Neural progenitor cell (in vitro differentiated cells): ENCODE results near the gene WDR81.
"Not testable (repeated sequence)": the region's sequence is repeated elsewhere in the genome, so short reads cannot be mapped to it uniquely, and the experiment has no call there.

Experiments used
- CTCF ChIP-seq: fragments of 200-600 bp; sonication (generic); IDR thresholded peaks from 2 replicates; pipeline ENCODE4 v1.5.1; 2017; ENCODE audit warnings: antibody characterized with exemption, mild to moderate bottlenecking
- EZH2 ChIP-seq: fragments of 200-600 bp; sonication (generic); IDR thresholded peaks from 2 replicates; pipeline ENCODE4 v1.6.1; 2017; ENCODE audit warnings: antibody characterized with exemption, mild to moderate bottlenecking, moderate library complexity
- EZH2phosphoT487 ChIP-seq: fragments of 200-600 bp; sonication (generic); IDR thresholded peaks from 2 replicates; pipeline ENCODE4 v1.6.1; 2017; ENCODE audit warnings: antibody characterized with exemption

DNA sequence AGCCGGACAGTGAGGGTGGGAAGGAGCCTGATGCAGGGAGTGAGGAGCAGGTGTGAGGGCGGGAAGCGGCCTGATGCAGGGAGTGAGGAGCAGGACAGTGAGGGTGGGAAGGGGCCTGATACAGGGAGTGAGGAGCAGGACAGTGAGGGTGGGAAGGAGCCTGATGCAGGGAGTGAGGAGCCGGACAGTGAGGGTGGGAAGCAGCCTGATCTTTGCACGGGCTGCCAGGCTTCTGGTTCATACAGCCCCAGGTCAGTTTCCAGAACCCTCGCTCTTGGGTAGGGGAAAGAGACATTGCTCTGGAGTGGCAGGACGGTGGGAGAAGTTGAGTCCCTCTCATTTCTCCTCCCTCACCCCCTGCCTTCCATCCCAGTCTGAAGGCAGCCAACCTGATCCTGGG lies 17.4 kb downstream of the WDR81 start:
- TF ChIP-seq CTCF, EZH2, EZH2phosphoT487: not testable (repeated sequence)
